Measurements from ENCODE around the gene TMEM212. TPM values are rescaled to one million over a fixed set of nuclear protein-coding genes. Genes with fewer than 3 reads are reported as not detected.

The TMEM212 gene
- not detected in 5 replicates for total RNA-seq (2022; extraction: Qiagen RNA extraction)

DNA sequence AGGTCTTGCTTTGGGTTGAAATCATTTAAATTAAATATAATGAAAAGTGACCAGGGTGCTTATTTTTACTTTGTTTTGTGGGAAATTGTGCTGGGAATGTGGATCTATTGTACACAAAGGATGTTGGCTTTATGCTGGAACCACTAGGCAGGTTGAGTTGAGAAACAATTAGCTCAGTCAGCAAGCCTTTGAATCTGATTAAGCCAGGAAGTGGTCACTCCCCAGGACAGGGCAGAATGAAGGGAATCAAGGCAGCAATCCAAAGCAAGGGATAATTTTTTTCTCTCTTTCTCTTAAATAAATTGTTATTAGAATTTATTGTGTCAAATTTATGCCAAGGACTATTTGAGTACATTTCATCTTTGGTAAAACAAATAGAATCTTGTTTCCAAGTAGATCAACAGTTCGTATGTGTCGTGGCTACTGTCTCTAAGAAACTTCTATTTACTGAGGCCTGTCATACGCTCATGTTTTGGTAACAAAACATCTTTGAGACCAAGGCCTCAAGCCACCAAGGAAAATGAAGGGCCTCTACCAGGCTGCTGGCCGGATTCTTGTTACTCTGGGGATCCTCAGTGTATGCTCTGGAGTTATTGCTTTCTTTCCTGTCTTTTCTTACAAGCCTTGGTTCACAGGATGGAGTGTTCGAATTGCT lies at the start of gene TMEM212:
TMEM212 (plus strand) TSS at position 486 of the 655 bp plus-strand sequence; CDS start at position 521, 35 bp downstream.

DNA sequence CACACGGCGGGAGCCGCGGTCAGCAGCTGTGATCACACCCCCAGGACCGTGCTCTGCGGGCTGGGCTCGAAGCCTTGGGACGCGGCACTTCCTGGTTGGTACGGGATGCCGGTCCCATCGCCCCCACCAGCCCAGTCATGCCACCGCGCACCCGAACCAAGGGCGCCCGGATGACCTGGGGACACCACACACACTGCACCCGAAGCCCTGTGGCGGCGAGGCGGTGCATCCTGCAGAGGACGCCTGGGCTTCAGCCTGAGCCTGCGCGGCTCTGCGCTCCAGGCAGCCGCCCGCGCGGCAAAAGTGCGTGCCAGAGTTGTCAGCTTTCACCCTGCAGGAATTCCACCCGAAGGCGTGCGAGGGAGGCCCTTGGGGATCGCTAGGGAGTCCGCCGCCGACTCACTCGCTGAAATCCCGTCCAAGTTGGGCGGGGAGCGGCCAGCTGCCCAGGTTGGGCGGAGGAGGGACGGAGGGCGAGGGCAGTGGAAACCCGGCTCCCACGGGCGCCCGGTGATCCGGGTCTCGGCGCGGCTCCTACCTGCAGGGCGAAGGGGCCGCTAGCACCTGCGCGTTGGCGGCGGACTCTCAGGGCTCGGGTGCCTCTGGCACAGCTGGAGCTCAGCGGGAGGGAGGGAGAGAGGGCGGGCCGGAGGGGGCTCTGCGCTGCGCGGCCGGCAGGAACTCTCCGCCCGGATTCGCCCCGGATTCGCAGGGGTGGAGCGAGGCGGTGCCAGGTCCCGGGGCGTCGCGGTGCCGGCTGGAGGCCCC lies 33.1 kb upstream of the TMEM212 start, which contains the start of gene PLD1:
PLD1 (minus strand) TSS at position 623 of the 768 bp plus-strand sequence. CDS start 72,432 bp downstream, outside the sequence.

Other genes with a start within 250 kb of the TMEM212 start
- gene PLD1, start 32.9 kb upstream of the TMEM212 start, total RNA-seq (2022; extraction: Qiagen RNA extraction): 8.0 to 10.9 TPM (median 8.7 TPM) in 5 replicates
- 23.3 to 38.2 TPM (median 30.5 TPM) in 5 replicates for gene FNDC3B, start 196.2 kb downstream of the TMEM212 start, total RNA-seq (2022; extraction: Qiagen RNA extraction)

All from A549 treated with CORT108297 at 1 μM for 4 hours (cell line).